Endothelial cell of umbilical vein (primary cell): ENCODE measurements around the gene TMEM183A. TPM values are rescaled to one million over a fixed set of nuclear protein-coding genes. Genes with fewer than 3 reads are reported as not detected.

ENCODE experiments used
- BruUV-seq: library from RNA; stranded (reverse); fragments of 400-500 nt; replicated peaks from 2 replicates; lab custom pipeline; 2021; lab: Mats Ljungman, UMichigan
- CTCF ChIA-PET: fragments of 300-600, 350-600 bp; sonication (Branson Sonifier 250); formaldehyde crosslinking; loops from one replicate; lab custom pipeline; 2021; ENCODE audit warnings: antibody characterized with exemption, inconsistent platforms; lab: Charles Lee
- POLR2A ChIA-PET: fragments of 300-600, 350-600 bp; sonication (Branson Sonifier 250); formaldehyde crosslinking; loops from one replicate; lab custom pipeline; 2021; ENCODE audit warnings: antibody characterized with exemption, inconsistent platforms; lab: Charles Lee
- DNase-seq: peaks from one replicate; pipeline ENCODE4 v3.0.0-alpha.2; 2011; ENCODE audit warnings: low read depth, low spot score
- FAIRE-seq: peaks from 2 replicates; lab custom pipeline; 2011; peaks lifted over from hg19 to GRCh38; lab: Jason Lieb, UNC
- H2AFZ ChIP-seq: 2 replicates; pipeline ENCODE4 v1.6.0; 2012; ENCODE audit warnings: low read depth, low read length, control low read depth, inconsistent platforms
- H3K27ac ChIP-seq: 2 replicates; pipeline ENCODE4 v1.5.1; 2011; ENCODE audit warnings: low read depth, mild to moderate bottlenecking, control low read depth, low read length, moderate library complexity; ENCODE audit not compliant: insufficient read depth
- H3K27me3 ChIP-seq, 2 experiments: 2 replicates each; pipeline versions ENCODE4 v1.6.0 to v1.6.1; 2011; ENCODE audit warnings: low read length in 2 of 2, mixed read lengths in 1 of 2; ENCODE audit not compliant: control insufficient read depth in 2 of 2, insufficient read depth in 2 of 2
- H3K36me3 ChIP-seq, 2 experiments: 2 replicates in 1 of 2; 3 replicates in 1 of 2; pipeline ENCODE4 v1.5.1; 2011; ENCODE audit warnings: low read length in 2 of 2, mild to moderate bottlenecking in 1 of 2, moderate library complexity in 1 of 2; ENCODE audit not compliant: control insufficient read depth in 2 of 2, insufficient read depth in 2 of 2; ENCODE audit errors: extremely low read depth in 1 of 2
- H3K4me1 ChIP-seq: 3 replicates; pipeline ENCODE4 v1.5.1; 2011; ENCODE audit warnings: mild to moderate bottlenecking, low read length; ENCODE audit not compliant: control insufficient read depth, insufficient read depth; ENCODE audit errors: extremely low read depth
- H3K4me2 ChIP-seq: 2 replicates; pipeline ENCODE4 v1.6.1; 2011; ENCODE audit warnings: low read length, control low read depth, mixed read lengths; ENCODE audit not compliant: insufficient read depth
- H3K4me3 ChIP-seq, 3 experiments: fragments of 200-600 bp in 1 of 3; sonication (generic), shearing (Covaris generic) in 1 of 3; replicated peaks in 1 of 3; 2 replicates each; pipeline ENCODE4 v1.5.1; 2011 to 2016; ENCODE audit warnings: control low read depth in 3 of 3, low read length in 3 of 3, mild to moderate bottlenecking in 2 of 3, inconsistent platforms in 1 of 3, low read depth in 1 of 3, moderate library complexity in 1 of 3; ENCODE audit not compliant: insufficient read depth in 1 of 3
- H3K79me2 ChIP-seq: 2 replicates; pipeline ENCODE4 v1.6.0; 2012; ENCODE audit warnings: low read length, inconsistent platforms; ENCODE audit not compliant: control insufficient read depth, insufficient read depth
- H3K9ac ChIP-seq: replicated peaks from 2 replicates; pipeline ENCODE3; 2011; ENCODE audit warnings: low read length, control low read depth; ENCODE audit not compliant: insufficient read depth; ENCODE audit errors: extremely low read depth
- H3K9me1 ChIP-seq: replicated peaks from 3 replicates; pipeline ENCODE4 v1.6.0; 2011; ENCODE audit warnings: mild to moderate bottlenecking, low read length; ENCODE audit not compliant: control insufficient read depth, insufficient read depth; ENCODE audit errors: extremely low read depth
- H3K9me3 ChIP-seq: replicated peaks from 2 replicates; pipeline ENCODE4 v1.5.1; 2012; ENCODE audit warnings: low read length, inconsistent platforms; ENCODE audit not compliant: control insufficient read depth, insufficient read depth
- H4K20me1 ChIP-seq: replicated peaks from 2 replicates; pipeline ENCODE3; 2011; ENCODE audit warnings: mild to moderate bottlenecking, low read length; ENCODE audit not compliant: control insufficient read depth, insufficient read depth; ENCODE audit errors: extremely low read depth
- CTCF ChIP-seq, 2 donors: IDR thresholded peaks; 1 replicate in 1 of 2; 2 replicates in 1 of 2; pipeline ENCODE4 v1.5.1; 2011; ENCODE audit warnings: low read length in 2 of 2, mild to moderate bottlenecking in 2 of 2, moderate library complexity in 2 of 2, control low read depth in 1 of 2, inconsistent platforms in 1 of 2, low read depth in 1 of 2; ENCODE audit not compliant: insufficient read depth in 1 of 2; ENCODE audit errors: extremely low read depth in 1 of 2
- EZH2 ChIP-seq: IDR thresholded peaks from 2 replicates; pipeline ENCODE4 v1.6.1; 2012; ENCODE audit warnings: borderline replicate concordance, low read depth, mild to moderate bottlenecking, moderate library complexity, low read length, inconsistent platforms; ENCODE audit not compliant: severe bottlenecking
- FOS ChIP-seq: IDR thresholded peaks from 2 replicates; pipeline ENCODE4 v1.6.1; 2011; ENCODE audit warnings: mild to moderate bottlenecking, low read length, moderate library complexity, borderline replicate concordance; ENCODE audit not compliant: insufficient read depth
- GATA2 ChIP-seq: IDR thresholded peaks from 2 replicates; pipeline ENCODE4 v1.7.0; 2011; ENCODE audit warnings: low read depth, mild to moderate bottlenecking, moderate library complexity, mixed read lengths, low read length; ENCODE audit not compliant: insufficient read length, insufficient read depth
- JUN ChIP-seq: IDR thresholded peaks from 2 replicates; pipeline ENCODE4 v1.6.1; 2011; ENCODE audit warnings: borderline replicate concordance, low read depth; ENCODE audit not compliant: insufficient read length, insufficient read depth
- MAX ChIP-seq: IDR thresholded peaks from 2 replicates; pipeline ENCODE4 v1.6.1; 2011; ENCODE audit not compliant: insufficient read depth, insufficient read length
- MYC ChIP-seq: IDR thresholded peaks from one replicate; pipeline ENCODE4 v1.6.1; 2011; ENCODE audit warnings: mild to moderate bottlenecking, low read depth, low read length
- POLR2A ChIP-seq: IDR thresholded peaks from 2 replicates; pipeline ENCODE4 v1.6.1; 2012; ENCODE audit warnings: low read depth, mild to moderate bottlenecking, control low read depth, low read length
- POLR2AphosphoS5 ChIP-seq: IDR thresholded peaks from 2 replicates; pipeline ENCODE4 v1.6.1; 2012; ENCODE audit warnings: low read depth, mild to moderate bottlenecking, control low read depth, low read length, moderate library complexity; ENCODE audit not compliant: insufficient read depth
- dilution Hi-C: fragments of 300-500 bp; cut with MboI; formaldehyde crosslinking; loops from one replicate; pipeline ENCODE4 v1.15.0; 2019; ENCODE audit warnings: low sequenced_read_pairs; ENCODE audit not compliant: extremely low pct_ligation_motif_present
- intact Hi-C: fragments of 100-400 bp; cut with micrococcal nuclease; formaldehyde crosslinking; loops from one replicate; pipeline ENCODE4 v1.10.0; 2022
- polyA plus RNA-seq, 4 experiments: library from polyadenylated mRNA; depleted of rRNA in 3 of 4; stranded (reverse) in 3 of 4; unstranded in 1 of 4; fragments of >200 nt; gene quantifications; 2 replicates each; pipeline versions ENCODE4 v1.2.1 to v1.2.3, GENCODE V29; 2011 to 2012; ENCODE audit warnings: missing spikeins in 1 of 4
- total RNA-seq: library from RNA; stranded (reverse); gene quantifications from 2 replicates; pipeline ENCODE4 v1.2.3, GENCODE V29; 2021

Gene TMEM183A
- total and polyA plus RNA-seq, 2 donors (not counting 3 experiments of a cell fraction or from before 2014, with no cell fraction given), result 59.4 to 110 TPM

- Histone ChIP-seq H3K36me3 (no peaks in the 10 kb centered on the region), H3K4me3 (no peak overlapping the region), H3K9ac (no peak overlapping the region), H3K27me3 (peaks cover 3 to 17% of the 10 kb centered on the region in 2 experiments), H4K20me1 (no peaks in the 10 kb centered on the region), H3K79me2 (no peaks in the 10 kb centered on the region), H3K9me3 (no peaks in the 10 kb centered on the region), H3K4me2 (no peak overlapping the region), H3K4me1 (no peaks in the 10 kb centered on the region), H3K27ac (no peak overlapping the region), H2AFZ (no peak overlapping the region), H3K9me1 (no peaks in the 10 kb centered on the region)
- intact Hi-C loops (loop anchor here (5.0 to 10.0 kb wide), 2 partner anchors 81 to 288 kb away; no protein-coding TSS in a partner anchor), dilution Hi-C loops (no loop called here)
- FAIRE-seq (no peak), DNase-seq (no peak)
- POLR2A ChIA-PET, result no interaction called here
- CTCF ChIA-PET, result interaction anchor here (1.1 to 4.5 kb wide), 4 partner anchors 82 to 232 kb away, joined by 3 to 42 read pairs (median 16); no protein-coding TSS in a partner anchor
- TF ChIP-seq EZH2 (no peak), MYC (no peak), GATA2 (no peak), FOS (no peak)
- BruUV-seq, result no TSS peak
Measured at GRCh38 chr1:203036537-203036936, 29.4 kb downstream of the TMEM183A start.

- Histone ChIP-seq H3K9ac (no peak overlapping the region), H3K79me2 (no peaks in the 10 kb centered on the region), H3K4me2 (no peak overlapping the region), H3K4me3 (no peak overlapping the region), H3K9me3 (no peaks in the 10 kb centered on the region), H3K9me1 (no peaks in the 10 kb centered on the region), H3K36me3 (no peaks in the 10 kb centered on the region), H3K4me1 (no peaks in the 10 kb centered on the region), H3K27ac (no peak overlapping the region), H3K27me3 (peaks cover 0 to 16% of the 10 kb centered on the region in 2 experiments), H4K20me1 (no peaks in the 10 kb centered on the region), H2AFZ (no peak overlapping the region)
- ChIA-PET POLR2A (no interaction called here), CTCF (interaction anchor here (1.0 to 4.5 kb wide), 4 partner anchors 135 to 231 kb away, joined by 4 to 42 read pairs (median 16); no protein-coding TSS in a partner anchor)
- no TSS peak for BruUV-seq
- no peak for DNase-seq
- intact Hi-C loops, result loop anchor here (5.0 to 10.0 kb wide), 2 partner anchors 80 to 287 kb away; no protein-coding TSS in a partner anchor
- dilution Hi-C loops, result no loop called here
- TF ChIP-seq CTCF (IDR thresholded peaks at IDR 0.05; ENCODE audit: extremely low read depth in 1 of 2, insufficient read depth in 1 of 2, low read depth in 1 of 2, low read length in 2 of 2) (no peak), FOS (no peak), EZH2 (no peak), POLR2A (no peak), GATA2 (no peak), MYC (no peak), POLR2AphosphoS5 (no peak), JUN (no peak), MAX (no peak)
- FAIRE-seq, result no peak
Measured at GRCh38 chr1:203037509-203038190, 30.5 kb downstream of the TMEM183A start.
